ENCODE results near the gene FOXE3.

- no peak for TF ChIP-seq TAF1 (IDR thresholded peaks at IDR 0.05; ENCODE audit: borderline replicate concordance, insufficient read depth, low read length)
- no peak for TF ChIP-seq POLR2AphosphoS5 (IDR thresholded peaks at IDR 0.05; ENCODE audit: low read depth, low read length)
- TF ChIP-seq SIN3A (IDR thresholded peaks at IDR 0.05; ENCODE audit: borderline replicate concordance, insufficient read depth, low read length) = no peak
Observed at GRCh38 chr1:47388891-47389238, 27.2 kb upstream of the FOXE3 start.

Measured in PFSK-1 (cell line).